ENCODE measurements around the gene ETV2. TPM values are rescaled to one million over a fixed set of nuclear protein-coding genes. Genes with fewer than 3 reads are reported as not detected.
A peak's percentile ranks its signal among the peaks of the same experiment; 100 is the strongest.

Gene ETV2
- polyA plus RNA-seq, 2 of the 4 experiments (the other 2 are of a cell fraction) = 0.36 to 1.3 TPM

DNA sequence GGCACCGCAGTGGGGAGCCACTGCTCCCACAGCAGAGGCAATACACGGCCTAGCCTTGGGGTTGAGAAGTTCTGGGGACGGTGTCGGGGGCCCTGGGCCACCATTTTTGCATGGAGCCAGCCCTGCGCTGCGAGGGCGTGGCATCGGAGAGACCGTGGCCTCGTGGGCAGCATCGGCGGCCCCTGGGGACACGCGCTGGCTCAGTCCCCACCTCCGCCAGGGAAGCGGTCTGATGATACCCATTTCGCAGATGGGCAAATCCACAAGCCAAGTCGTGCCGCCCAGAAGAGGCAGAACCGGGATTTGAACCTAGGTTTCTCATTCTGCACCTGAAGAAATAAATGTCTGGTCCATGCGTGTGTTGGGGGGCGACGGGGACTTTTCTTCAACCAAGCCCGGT is 23.6 kb downstream of the ETV2 start (continued):
- TF ChIP-seq, protein P1, sequence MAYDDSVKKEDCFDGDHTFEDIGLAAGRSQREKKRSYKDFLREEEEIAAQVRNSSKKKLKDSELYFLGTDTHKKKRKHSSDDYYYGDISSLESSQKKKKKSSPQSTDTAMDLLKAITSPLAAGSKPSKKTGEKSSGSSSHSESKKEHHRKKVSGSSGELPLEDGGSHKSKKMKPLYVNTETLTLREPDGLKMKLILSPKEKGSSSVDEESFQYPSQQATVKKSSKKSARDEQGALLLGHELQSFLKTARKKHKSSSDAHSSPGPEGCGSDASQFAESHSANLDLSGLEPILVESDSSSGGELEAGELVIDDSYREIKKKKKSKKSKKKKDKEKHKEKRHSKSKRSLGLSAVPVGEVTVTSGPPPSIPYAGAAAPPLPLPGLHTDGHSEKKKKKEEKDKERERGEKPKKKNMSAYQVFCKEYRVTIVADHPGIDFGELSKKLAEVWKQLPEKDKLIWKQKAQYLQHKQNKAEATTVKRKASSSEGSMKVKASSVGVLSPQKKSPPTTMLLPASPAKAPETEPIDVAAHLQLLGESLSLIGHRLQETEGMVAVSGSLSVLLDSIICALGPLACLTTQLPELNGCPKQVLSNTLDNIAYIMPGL (CRISPR knock-in tag; IDR thresholded peaks at IDR 0.05; ENCODE audit: borderline replicate concordance) = no peak
- TF ChIP-seq, protein P2, sequence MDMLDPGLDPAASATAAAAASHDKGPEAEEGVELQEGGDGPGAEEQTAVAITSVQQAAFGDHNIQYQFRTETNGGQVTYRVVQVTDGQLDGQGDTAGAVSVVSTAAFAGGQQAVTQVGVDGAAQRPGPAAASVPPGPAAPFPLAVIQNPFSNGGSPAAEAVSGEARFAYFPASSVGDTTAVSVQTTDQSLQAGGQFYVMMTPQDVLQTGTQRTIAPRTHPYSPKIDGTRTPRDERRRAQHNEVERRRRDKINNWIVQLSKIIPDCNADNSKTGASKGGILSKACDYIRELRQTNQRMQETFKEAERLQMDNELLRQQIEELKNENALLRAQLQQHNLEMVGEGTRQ (IDR thresholded peaks at IDR 0.05) = no peak
- TF ChIP-seq ZSCAN20 (CRISPR knock-in tag; IDR thresholded peaks at IDR 0.05) = no peak
- TF ChIP-seq TP53 (CRISPR knock-in tag; IDR thresholded peaks at IDR 0.05) = no peak
- TF ChIP-seq HOXB13 (CRISPR knock-in tag; IDR thresholded peaks at IDR 0.05; ENCODE audit: low read depth) = no peak

DNA sequence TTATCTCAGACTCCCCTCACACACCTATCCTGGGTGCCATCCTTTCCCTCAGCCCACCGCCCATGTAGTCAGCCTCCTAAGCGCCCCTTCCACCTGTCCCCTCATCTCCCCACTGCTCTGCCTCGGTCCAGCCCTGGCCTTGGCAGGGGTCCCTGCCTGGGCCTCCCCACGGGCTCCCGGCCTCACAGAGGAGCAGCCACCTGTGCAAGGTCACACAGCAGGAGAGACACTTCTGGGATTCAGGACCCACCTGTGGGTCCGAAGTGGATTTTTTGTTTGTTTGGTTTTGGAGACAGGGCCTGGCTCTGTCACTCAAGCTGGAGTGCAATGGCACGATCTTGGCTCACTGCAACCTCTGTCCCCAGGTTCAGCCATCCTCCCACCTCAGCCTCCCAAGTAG is 24.1 kb downstream of the ETV2 start:
- Histone ChIP-seq H3K4me3 (no peak overlapping the region), H3K9me3 (no peaks in the 10 kb centered on the region), H3K4me1 (no peaks in the 10 kb centered on the region), H3K4me2 (no peak overlapping the region), H3K27ac (no peak overlapping the region)
- FAIRE-seq (no peak), DNase-seq (ENCODE audit: low read depth in 1 of 2, low spot score in 1 of 2) (no peak), ATAC-seq (no peak)
- TF ChIP-seq MAFK (IDR thresholded peaks at IDR 0.05; ENCODE audit: partially characterized antibody) (no peak), ZFP36 (IDR thresholded peaks at IDR 0.05; ENCODE audit: borderline replicate concordance, partially characterized antibody) (no peak), FOSL2 (IDR thresholded peaks at IDR 0.05) (no peak), FOSL2 (CRISPR knock-in tag; IDR thresholded peaks at IDR 0.05) (no peak), HEYL (CRISPR knock-in tag; IDR thresholded peaks at IDR 0.05) (no peak), TFCP2L1 (CRISPR knock-in tag; IDR thresholded peaks at IDR 0.05) (no peak), CBX8 (IDR thresholded peaks at IDR 0.05) (no peak), HOXA7 (CRISPR knock-in tag; IDR thresholded peaks at IDR 0.05) (no peak), JUNB (IDR thresholded peaks at IDR 0.05) (no peak), MYC (IDR thresholded peaks at IDR 0.05; ENCODE audit: borderline replicate concordance, low read length) (no peak), ZSCAN20 (CRISPR knock-in tag; IDR thresholded peaks at IDR 0.05) (no peak), NPAS2 (CRISPR knock-in tag; IDR thresholded peaks at IDR 0.05; ENCODE audit: borderline replicate concordance) (no peak)
- TF ChIP-seq, protein P3, sequence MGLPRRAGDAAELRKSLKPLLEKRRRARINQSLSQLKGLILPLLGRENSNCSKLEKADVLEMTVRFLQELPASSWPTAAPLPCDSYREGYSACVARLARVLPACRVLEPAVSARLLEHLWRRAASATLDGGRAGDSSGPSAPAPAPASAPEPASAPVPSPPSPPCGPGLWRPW (IDR thresholded peaks at IDR 0.05) = no peak
- TF ChIP-seq, protein P4, sequence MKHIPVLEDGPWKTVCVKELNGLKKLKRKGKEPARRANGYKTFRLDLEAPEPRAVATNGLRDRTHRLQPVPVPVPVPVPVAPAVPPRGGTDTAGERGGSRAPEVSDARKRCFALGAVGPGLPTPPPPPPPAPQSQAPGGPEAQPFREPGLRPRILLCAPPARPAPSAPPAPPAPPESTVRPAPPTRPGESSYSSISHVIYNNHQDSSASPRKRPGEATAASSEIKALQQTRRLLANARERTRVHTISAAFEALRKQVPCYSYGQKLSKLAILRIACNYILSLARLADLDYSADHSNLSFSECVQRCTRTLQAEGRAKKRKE (CRISPR knock-in tag; IDR thresholded peaks at IDR 0.05; ENCODE audit: low read depth) = no peak
- ChIA-PET CTCF (interaction anchor here (1.2 to 1.8 kb wide), 2 partner anchors 9 to 30 kb away, joined by 4 to 9 read pairs; no protein-coding TSS in a partner anchor), POLR2A (no interaction called here)
- 77% methylated on average over 7 of the region's 7 CpGs for WGBS (ENCODE audit: missing lambda C conversion rate)

DNA sequence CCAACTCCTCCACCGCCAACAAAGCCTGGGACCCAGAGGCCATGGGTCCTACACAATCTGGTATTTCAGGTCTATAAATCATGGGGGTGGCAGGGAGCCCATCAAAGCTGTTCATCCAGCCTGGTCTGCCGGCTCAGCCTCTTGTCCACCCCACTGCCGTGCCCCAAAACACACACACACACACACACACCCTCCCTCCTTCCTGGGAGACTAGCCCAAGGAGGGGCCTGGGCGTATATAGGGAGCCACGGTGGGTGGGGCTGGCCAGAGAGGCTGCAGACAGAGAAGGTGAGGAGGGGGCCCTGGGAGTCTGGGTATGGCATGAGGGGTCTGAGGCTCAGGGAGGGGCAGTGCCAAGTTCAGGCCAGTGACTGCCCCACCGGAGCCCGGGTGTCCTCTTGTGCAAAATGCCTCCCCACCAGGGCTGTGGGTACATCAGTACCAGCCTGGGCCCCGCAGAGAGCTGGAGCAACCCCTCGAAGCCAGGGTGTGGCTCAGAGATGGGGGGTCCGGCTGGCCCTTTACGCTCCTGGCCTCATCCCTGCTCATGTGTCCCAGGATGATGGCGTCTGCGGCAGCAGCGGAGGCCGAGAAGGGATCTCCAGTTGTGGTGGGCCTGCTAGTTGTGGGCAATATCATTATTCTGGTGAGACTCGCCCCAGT is 24.8 kb downstream of the ETV2 start, which contains the start of gene UPK1A:
Gene UPK1A (plus strand): TSS at position 267 of the 663 bp plus-strand sequence. CDS start 296 bp downstream, at position 563.
- H3K4me1 ChIP-seq = no peaks in the 10 kb centered on the region
- DNase-seq (ENCODE audit: low read depth in 1 of 2, low spot score in 1 of 2) = no peak
- POLR2A ChIA-PET = no interaction called here
- CTCF ChIA-PET = interaction anchor here (1.0 to 2.4 kb wide), 7 partner anchors 8 to 314 kb away, joined by 3 to 11 read pairs (median 5); no protein-coding TSS in a partner anchor
- H3K27ac ChIP-seq = no peak within 1 kb of the TSS
- no peak for FAIRE-seq
- no peak within 1 kb of the TSS for H3K4me3 ChIP-seq
- WGBS (ENCODE audit: missing lambda C conversion rate) = 77% methylated on average over 16 of the region's 16 CpGs
- H3K9me3 ChIP-seq = no peaks in the 10 kb centered on the region
- H3K4me2 ChIP-seq = no peak within 1 kb of the TSS
- TF ChIP-seq SMC3 (IDR thresholded peaks at IDR 0.05) (no peak), BHLHE40 (IDR thresholded peaks at IDR 0.05; ENCODE audit: low read depth, low read length) (no peak), TP53 (CRISPR knock-in tag; IDR thresholded peaks at IDR 0.05) (no peak), MAZ (IDR thresholded peaks at IDR 0.05; ENCODE audit: borderline replicate concordance, low read depth, low read length) (no peak), NR3C1 (IDR thresholded peaks at IDR 0.05) (no peak), JUN (IDR thresholded peaks at IDR 0.05) (no peak), RCOR1 (IDR thresholded peaks at IDR 0.05; ENCODE audit: low read depth, low read length) (no peak), RAD21 (conservative IDR thresholded peaks at IDR 0.05 in 1 of 2, IDR thresholded peaks at IDR 0.05 in 1 of 2) (no peak), EHMT2 (IDR thresholded peaks at IDR 0.05; ENCODE audit: low read depth) (no peak), MAFK (IDR thresholded peaks at IDR 0.05; ENCODE audit: partially characterized antibody) (no peak), HOXA7 (CRISPR knock-in tag; IDR thresholded peaks at IDR 0.05) (no peak)
- TF ChIP-seq, protein P5, sequence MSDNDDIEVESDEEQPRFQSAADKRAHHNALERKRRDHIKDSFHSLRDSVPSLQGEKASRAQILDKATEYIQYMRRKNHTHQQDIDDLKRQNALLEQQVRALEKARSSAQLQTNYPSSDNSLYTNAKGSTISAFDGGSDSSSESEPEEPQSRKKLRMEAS (IDR thresholded peaks at IDR 0.05) = no peak
- TF ChIP-seq, protein P2 (IDR thresholded peaks at IDR 0.05) = no peak
- peak; percentile 16 to 19; a peak in 3 of 6 replicates for ATAC-seq

All from A549 (cell line).